ENCODE results near the gene DHX40.

Gene DHX40

GRCh38 chr17:59634632-59635541 lies 69.5 kb downstream of the DHX40 start:
- Histone ChIP-seq H3K4me2 (ENCODE audit: low read depth, low read length) (peak overlapping the region; percentile 48), H3K4me3 (ENCODE audit: low read length) (no peak overlapping the region), H3K27ac (ENCODE audit: low read length) (peak overlapping the region; percentile 21; the same call in 1 of the 2 replicates)

DNA sequence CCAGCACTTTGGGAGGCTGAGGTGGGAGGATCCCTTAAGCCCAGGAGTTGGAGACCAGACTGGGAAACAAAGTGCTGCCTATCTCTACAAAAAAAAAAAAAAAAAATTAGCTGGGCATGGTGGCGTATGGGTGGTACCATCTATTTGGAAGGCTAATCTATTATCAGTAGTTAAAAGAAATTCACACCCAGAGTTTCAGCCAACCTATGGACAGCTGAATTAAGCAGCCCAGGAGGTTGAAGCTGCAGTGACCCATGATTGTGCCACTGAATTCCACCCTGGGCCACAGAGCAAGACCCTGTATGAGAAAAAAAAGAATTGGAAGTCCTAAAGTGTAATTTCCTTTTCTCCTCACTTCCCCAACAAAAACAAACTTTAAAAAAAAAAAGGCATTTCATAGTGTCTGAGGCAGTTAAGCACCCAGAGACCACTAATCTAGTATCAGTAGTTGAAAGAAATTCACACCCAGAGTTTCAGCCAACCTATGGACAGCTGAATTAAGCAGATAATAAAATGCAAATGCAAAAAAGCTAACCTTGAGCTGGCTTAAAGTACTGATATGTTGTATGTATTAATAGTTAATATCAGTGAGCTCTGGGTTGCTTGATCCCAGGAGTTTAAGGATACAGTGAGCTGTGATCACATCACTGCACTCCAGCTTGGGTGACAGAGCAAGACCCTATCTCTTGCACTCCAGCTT lies 72.4 kb downstream of the DHX40 start:
- no peak overlapping the region for H3K4me2 ChIP-seq (ENCODE audit: low read depth, low read length)
- no peak overlapping the region for H3K27ac ChIP-seq (ENCODE audit: low read length)
- H3F3A ChIP-seq (ENCODE audit: insufficient read depth, low read length), result peaks cover 41% of the 10 kb centered on the region
- peaks cover 97% of the 10 kb centered on the region for H3K79me2 ChIP-seq (ENCODE audit: low read length)
- H3K4me1 ChIP-seq (ENCODE audit: low read length), result peaks cover 44% of the 10 kb centered on the region
- H2AFZ ChIP-seq (ENCODE audit: low read length), result no peak overlapping the region
- DNase-seq, result no peak
- H3K36me3 ChIP-seq (replicated peaks; ENCODE audit: insufficient read depth, low read length), result 0 out of 2 replicates have a peak, but pooled peaks cover 3% of the 10 kb centered on the region
- peaks cover 72% of the 10 kb centered on the region for H4K20me1 ChIP-seq (ENCODE audit: insufficient read depth, low read length)
- no peaks in the 10 kb centered on the region for H3K9me3 ChIP-seq (replicated peaks; ENCODE audit: insufficient read depth, low read length)
- H3K9me2 ChIP-seq (replicated peaks; ENCODE audit: insufficient read depth, low read length), result no peaks in the 10 kb centered on the region
- TF ChIP-seq, protein P1, sequence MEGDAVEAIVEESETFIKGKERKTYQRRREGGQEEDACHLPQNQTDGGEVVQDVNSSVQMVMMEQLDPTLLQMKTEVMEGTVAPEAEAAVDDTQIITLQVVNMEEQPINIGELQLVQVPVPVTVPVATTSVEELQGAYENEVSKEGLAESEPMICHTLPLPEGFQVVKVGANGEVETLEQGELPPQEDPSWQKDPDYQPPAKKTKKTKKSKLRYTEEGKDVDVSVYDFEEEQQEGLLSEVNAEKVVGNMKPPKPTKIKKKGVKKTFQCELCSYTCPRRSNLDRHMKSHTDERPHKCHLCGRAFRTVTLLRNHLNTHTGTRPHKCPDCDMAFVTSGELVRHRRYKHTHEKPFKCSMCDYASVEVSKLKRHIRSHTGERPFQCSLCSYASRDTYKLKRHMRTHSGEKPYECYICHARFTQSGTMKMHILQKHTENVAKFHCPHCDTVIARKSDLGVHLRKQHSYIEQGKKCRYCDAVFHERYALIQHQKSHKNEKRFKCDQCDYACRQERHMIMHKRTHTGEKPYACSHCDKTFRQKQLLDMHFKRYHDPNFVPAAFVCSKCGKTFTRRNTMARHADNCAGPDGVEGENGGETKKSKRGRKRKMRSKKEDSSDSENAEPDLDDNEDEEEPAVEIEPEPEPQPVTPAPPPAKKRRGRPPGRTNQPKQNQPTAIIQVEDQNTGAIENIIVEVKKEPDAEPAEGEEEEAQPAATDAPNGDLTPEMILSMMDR (IDR thresholded peaks at IDR 0.05; ENCODE audit: low read length), result no peak
- TF ChIP-seq EZH2phosphoT487 (IDR thresholded peaks at IDR 0.05; ENCODE audit: low read length), result no peak
- no peak for TF ChIP-seq EZH2 (optimal IDR thresholded peaks at IDR 0.05; ENCODE audit: low read depth, low read length)
- H3K4me3 ChIP-seq (ENCODE audit: low read length), result no peak overlapping the region
- no peaks in the 10 kb centered on the region for H3K27me3 ChIP-seq (replicated peaks; ENCODE audit: insufficient read depth, low read length)
- H3K9ac ChIP-seq (ENCODE audit: low read length), result no peak overlapping the region

More at GRCh38 chr17:59634632-59635541, 69.5 kb downstream of the DHX40 start:
- H3K79me2 ChIP-seq (ENCODE audit: low read length), result peaks cover 99% of the 10 kb centered on the region
- 0 out of 2 replicates have a peak, but pooled peaks cover 3% of the 10 kb centered on the region for H3K36me3 ChIP-seq (replicated peaks; ENCODE audit: insufficient read depth, low read length)
- H3K9me3 ChIP-seq (replicated peaks; ENCODE audit: insufficient read depth, low read length), result no peaks in the 10 kb centered on the region
- H4K20me1 ChIP-seq (ENCODE audit: insufficient read depth, low read length), result peaks cover 75% of the 10 kb centered on the region
- peaks cover 30% of the 10 kb centered on the region for H3K4me1 ChIP-seq (ENCODE audit: low read length)
- peak; percentile 52 for DNase-seq
- H3K27me3 ChIP-seq (replicated peaks; ENCODE audit: insufficient read depth, low read length), result no peaks in the 10 kb centered on the region
- H3K9ac ChIP-seq (ENCODE audit: low read length), result no peak overlapping the region
- H3K9me2 ChIP-seq (replicated peaks; ENCODE audit: insufficient read depth, low read length), result no peaks in the 10 kb centered on the region
- peaks cover 23% of the 10 kb centered on the region for H3F3A ChIP-seq (ENCODE audit: insufficient read depth, low read length)
- no peak overlapping the region for H2AFZ ChIP-seq (ENCODE audit: low read length)
- TF ChIP-seq, protein P1 (IDR thresholded peaks at IDR 0.05; ENCODE audit: low read length), result no peak
- TF ChIP-seq EZH2 (optimal IDR thresholded peaks at IDR 0.05; ENCODE audit: low read depth, low read length) (no peak), EZH2phosphoT487 (IDR thresholded peaks at IDR 0.05; ENCODE audit: low read length) (no peak)

GRCh38 chr17:59638553-59638952 lies 73.1 kb downstream of the DHX40 start:
- TF ChIP-seq EZH2phosphoT487 (IDR thresholded peaks at IDR 0.05; ENCODE audit: low read length) (no peak), EZH2 (optimal IDR thresholded peaks at IDR 0.05; ENCODE audit: low read depth, low read length) (no peak)
- TF ChIP-seq, protein P1 (IDR thresholded peaks at IDR 0.05; ENCODE audit: low read length), result no peak
- H4K20me1 ChIP-seq (ENCODE audit: insufficient read depth, low read length), result peaks cover 76% of the 10 kb centered on the region

More at GRCh38 chr17:59638553-59638952, 73.1 kb downstream of the DHX40 start:
- Histone ChIP-seq H3K9me3 (replicated peaks; ENCODE audit: insufficient read depth, low read length) (no peaks in the 10 kb centered on the region), H3K4me3 (ENCODE audit: low read length) (no peak overlapping the region), H3K27ac (ENCODE audit: low read length) (no peak overlapping the region), H3K79me2 (ENCODE audit: low read length) (peaks cover 97% of the 10 kb centered on the region), H3K9me2 (replicated peaks; ENCODE audit: insufficient read depth, low read length) (no peaks in the 10 kb centered on the region), H3F3A (ENCODE audit: insufficient read depth, low read length) (peaks cover 39% of the 10 kb centered on the region), H3K4me1 (ENCODE audit: low read length) (peaks cover 40% of the 10 kb centered on the region), H3K36me3 (replicated peaks; ENCODE audit: insufficient read depth, low read length) (0 out of 2 replicates have a peak, but pooled peaks cover 3% of the 10 kb centered on the region), H3K4me2 (ENCODE audit: low read depth, low read length) (no peak overlapping the region), H3K9ac (ENCODE audit: low read length) (no peak overlapping the region), H2AFZ (ENCODE audit: low read length) (no peak overlapping the region), H3K27me3 (replicated peaks; ENCODE audit: insufficient read depth, low read length) (no peaks in the 10 kb centered on the region)
- no peak for DNase-seq
